ENCODE measurements around the gene MTARC1. TPM values are rescaled to one million over a fixed set of nuclear protein-coding genes. Genes with fewer than 3 reads are reported as not detected.

Gene MTARC1
- polyA plus RNA-seq, 1 donor (not counting 4 experiments of a cell fraction or from before 2014, with no cell fraction given), result 2.1 TPM

DNA sequence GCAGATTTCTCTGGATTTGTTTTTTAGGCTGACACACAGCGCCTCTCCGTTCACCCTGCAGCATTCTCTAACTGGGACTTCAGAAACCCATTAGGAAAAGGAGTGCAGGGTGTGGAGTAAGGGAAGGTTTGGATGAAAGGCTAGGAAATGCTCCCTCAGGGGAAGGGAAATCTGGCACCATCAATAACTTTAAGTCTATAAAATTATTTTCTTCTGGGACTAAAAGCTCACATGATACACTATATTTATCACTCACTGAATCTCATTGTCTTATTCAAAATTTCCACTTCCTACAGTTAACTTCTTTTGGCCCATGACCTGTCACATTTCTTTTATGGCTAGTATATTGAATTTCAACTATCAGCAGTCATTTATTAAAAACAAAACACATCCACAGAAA, 46.7 kb downstream of the MTARC1 start:
- Histone ChIP-seq H3K4me2 (ENCODE audit: control insufficient read depth, extremely low read depth, insufficient read depth, low read depth, low read length) (no peak overlapping the region), H3K9ac (ENCODE audit: control insufficient read depth, extremely low read depth, insufficient read depth, low read length) (no peak overlapping the region), H2AFZ (ENCODE audit: control insufficient read depth, low read length) (no peak overlapping the region), H3K9me3 (ENCODE audit: control insufficient read depth, low read depth, low read length) (no peaks in the 10 kb centered on the region), H4K20me1 (ENCODE audit: control insufficient read depth, extremely low read depth, insufficient read depth, low read length) (no peaks in the 10 kb centered on the region), H3K79me2 (ENCODE audit: control insufficient read depth, insufficient read depth, low read length) (no peaks in the 10 kb centered on the region), H3K27ac (ENCODE audit: control insufficient read depth, insufficient read depth, low read length) (no peak overlapping the region), H3K27me3 (ENCODE audit: control insufficient read depth, extremely low read depth, insufficient read depth, low read length) (no peaks in the 10 kb centered on the region), H3K4me3 (ENCODE audit: control insufficient read depth in 2 of 3, extremely low read depth in 1 of 3, insufficient read depth in 2 of 3, low read depth in 1 of 3, low read length in 3 of 3) (no peak overlapping the region), H3K4me1 (ENCODE audit: control insufficient read depth, extremely low read depth, insufficient read depth, low read length) (no peaks in the 10 kb centered on the region), H3K9me1 (ENCODE audit: control insufficient read depth, extremely low read depth, insufficient read depth, low read length) (no peaks in the 10 kb centered on the region), H3K36me3 (ENCODE audit: control insufficient read depth in 2 of 2, extremely low read depth in 1 of 2, insufficient read depth in 2 of 2, low read length in 2 of 2) (no peaks in the 10 kb centered on the region)
- dilution Hi-C loops (cut with MboI; ENCODE audit: extremely low pct_ligation_motif_present, low sequenced_read_pairs), result no loop called here
- no peak for TF ChIP-seq EZH2 (IDR thresholded peaks at IDR 0.05; ENCODE audit: low read length)
- TF ChIP-seq, protein P1, sequence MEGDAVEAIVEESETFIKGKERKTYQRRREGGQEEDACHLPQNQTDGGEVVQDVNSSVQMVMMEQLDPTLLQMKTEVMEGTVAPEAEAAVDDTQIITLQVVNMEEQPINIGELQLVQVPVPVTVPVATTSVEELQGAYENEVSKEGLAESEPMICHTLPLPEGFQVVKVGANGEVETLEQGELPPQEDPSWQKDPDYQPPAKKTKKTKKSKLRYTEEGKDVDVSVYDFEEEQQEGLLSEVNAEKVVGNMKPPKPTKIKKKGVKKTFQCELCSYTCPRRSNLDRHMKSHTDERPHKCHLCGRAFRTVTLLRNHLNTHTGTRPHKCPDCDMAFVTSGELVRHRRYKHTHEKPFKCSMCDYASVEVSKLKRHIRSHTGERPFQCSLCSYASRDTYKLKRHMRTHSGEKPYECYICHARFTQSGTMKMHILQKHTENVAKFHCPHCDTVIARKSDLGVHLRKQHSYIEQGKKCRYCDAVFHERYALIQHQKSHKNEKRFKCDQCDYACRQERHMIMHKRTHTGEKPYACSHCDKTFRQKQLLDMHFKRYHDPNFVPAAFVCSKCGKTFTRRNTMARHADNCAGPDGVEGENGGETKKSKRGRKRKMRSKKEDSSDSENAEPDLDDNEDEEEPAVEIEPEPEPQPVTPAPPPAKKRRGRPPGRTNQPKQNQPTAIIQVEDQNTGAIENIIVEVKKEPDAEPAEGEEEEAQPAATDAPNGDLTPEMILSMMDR (optimal IDR thresholded peaks at IDR 0.05 in 1 of 3, IDR thresholded peaks at IDR 0.05 in 1 of 3, conservative IDR thresholded peaks at IDR 0.05 in 1 of 3; ENCODE audit: extremely low read depth in 1 of 3, insufficient read depth in 2 of 3, low read length in 3 of 3), result no peak
- FAIRE-seq (no peak), DNase-seq (ENCODE audit: low read depth, low spot score) (no peak)

DNA sequence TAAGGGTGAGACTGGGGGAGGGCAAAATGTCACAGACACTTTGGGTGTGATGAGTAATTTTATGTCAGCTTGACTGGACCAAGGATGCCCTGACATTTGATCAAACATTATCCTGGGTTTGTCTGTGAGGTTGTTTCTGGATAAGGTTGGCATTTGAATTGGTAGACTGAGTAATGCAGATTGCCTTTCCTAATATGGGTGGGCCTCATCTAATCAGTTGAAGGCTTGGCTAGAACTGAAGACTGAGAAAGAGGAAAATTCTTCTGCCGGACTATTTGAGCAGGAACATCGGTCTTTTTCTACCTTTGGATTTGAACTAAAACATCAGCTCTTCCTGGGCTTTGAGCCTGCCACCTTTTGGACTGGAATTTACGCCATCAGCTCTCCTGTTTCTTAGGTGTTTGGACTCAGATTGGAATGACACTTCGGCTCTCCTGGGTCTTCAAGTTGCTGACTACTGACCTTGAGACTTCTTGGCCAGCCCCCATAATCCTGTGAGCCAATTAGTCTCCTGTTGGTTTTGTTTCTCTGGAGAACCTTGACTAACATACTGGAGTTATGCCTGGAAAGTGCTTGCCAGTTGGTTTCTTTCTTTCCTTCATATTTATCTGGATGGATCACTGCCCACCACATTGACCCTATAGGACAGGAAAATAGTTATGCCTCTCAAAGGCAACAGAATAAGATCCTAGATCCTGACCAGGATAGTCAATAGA, 47.6 kb downstream of the MTARC1 start:
- no peak overlapping the region for H3K27ac ChIP-seq (ENCODE audit: control insufficient read depth, insufficient read depth, low read length)
- dilution Hi-C loops (cut with MboI; ENCODE audit: extremely low pct_ligation_motif_present, low sequenced_read_pairs), result no loop called here
- H3K4me2 ChIP-seq (ENCODE audit: control insufficient read depth, extremely low read depth, insufficient read depth, low read depth, low read length), result no peak overlapping the region
- no peak for FAIRE-seq
- H3K9me3 ChIP-seq (ENCODE audit: control insufficient read depth, low read depth, low read length), result no peaks in the 10 kb centered on the region
- H2AFZ ChIP-seq (ENCODE audit: control insufficient read depth, low read length), result no peak overlapping the region
- no peak overlapping the region for H3K9ac ChIP-seq (ENCODE audit: control insufficient read depth, extremely low read depth, insufficient read depth, low read length)
- no peaks in the 10 kb centered on the region for H3K27me3 ChIP-seq (ENCODE audit: control insufficient read depth, extremely low read depth, insufficient read depth, low read length)
- no peaks in the 10 kb centered on the region for H3K79me2 ChIP-seq (ENCODE audit: control insufficient read depth, insufficient read depth, low read length)
- H3K36me3 ChIP-seq (ENCODE audit: control insufficient read depth in 2 of 2, extremely low read depth in 1 of 2, insufficient read depth in 2 of 2, low read length in 2 of 2), result no peaks in the 10 kb centered on the region
- TF ChIP-seq, protein P1 (optimal IDR thresholded peaks at IDR 0.05 in 1 of 3, IDR thresholded peaks at IDR 0.05 in 1 of 3, conservative IDR thresholded peaks at IDR 0.05 in 1 of 3; ENCODE audit: extremely low read depth in 1 of 3, insufficient read depth in 2 of 3, low read length in 3 of 3), result no peak
- TF ChIP-seq EZH2 (IDR thresholded peaks at IDR 0.05; ENCODE audit: low read length), result no peak
- no peaks in the 10 kb centered on the region for H3K4me1 ChIP-seq (ENCODE audit: control insufficient read depth, extremely low read depth, insufficient read depth, low read length)
- no peaks in the 10 kb centered on the region for H4K20me1 ChIP-seq (ENCODE audit: control insufficient read depth, extremely low read depth, insufficient read depth, low read length)
- no peak overlapping the region for H3K4me3 ChIP-seq (ENCODE audit: control insufficient read depth in 2 of 3, extremely low read depth in 1 of 3, insufficient read depth in 2 of 3, low read depth in 1 of 3, low read length in 3 of 3)
- H3K9me1 ChIP-seq (ENCODE audit: control insufficient read depth, extremely low read depth, insufficient read depth, low read length), result no peaks in the 10 kb centered on the region
- DNase-seq (ENCODE audit: low read depth, low spot score), result no peak

Other genes with a start within 250 kb of the MTARC1 start
- gene C1orf115, start 96.5 kb upstream of the MTARC1 start, polyA plus RNA-seq, result 0.68 to 0.97 TPM (median 0.72 TPM) in 3 replicates
- gene MTARC2, start 38.6 kb upstream of the MTARC1 start, polyA plus RNA-seq, result 0.43 to 0.75 TPM (median 0.73 TPM) in 3 replicates
- gene HLX, start 92.5 kb downstream of the MTARC1 start, polyA plus RNA-seq, result not detected in 3 replicates

All from keratinocyte (primary cell).